VCaP (cell line): Measurements from ENCODE around the gene C1orf159.

ENCODE experiments used
- H3K27ac ChIP-seq: fragments of 450-650 bp; 2 replicates; pipeline ENCODE4 v1.5.1; 2017
- CTCF ChIP-seq: fragments of 450-650 bp; conservative IDR thresholded peaks from 2 replicates; pipeline ENCODE4 v1.5.1; 2017; ENCODE audit warnings: mild to moderate bottlenecking, moderate library complexity

The C1orf159 gene

GRCh38 chr1:1115786-1116700, at the start of gene C1orf159:
TSS of gene C1orf159 (minus strand) at chr1:1116089. CDS start at chr1:1091543, 24,546 bp downstream.
- TF ChIP-seq CTCF, result no peak
- H3K27ac ChIP-seq, result peak within 1 kb of the TSS; percentile 59; the same call in 1 of the 2 replicates

- peak overlapping the region; percentile 90 for H3K27ac ChIP-seq
- TF ChIP-seq CTCF, result no peak
These were observed 49.6 kb upstream of the C1orf159 start for GRCh38 chr1:1165485-1165884.

GRCh38 chr1:1164701-1165451, 49.0 kb upstream of the C1orf159 start:
- TF ChIP-seq CTCF, result no peak
- peak overlapping the region; percentile 90 for H3K27ac ChIP-seq

GRCh38 chr1:1164361-1164700, 48.4 kb upstream of the C1orf159 start:
- TF ChIP-seq CTCF, result no peak
- peak overlapping the region; percentile 90 for H3K27ac ChIP-seq

GRCh38 chr1:1163538-1164070, 47.7 kb upstream of the C1orf159 start:
- no peak for TF ChIP-seq CTCF
- peak overlapping the region; percentile 90 for H3K27ac ChIP-seq

- TF ChIP-seq CTCF, result no peak
- peak overlapping the region; percentile 90 for H3K27ac ChIP-seq
These were observed 47.0 kb upstream of the C1orf159 start for GRCh38 chr1:1162597-1163537.
